HS-5 (cell line): Measurements from ENCODE around the gene HDHD3.
"Not testable (repeated sequence)": the region's sequence is repeated elsewhere in the genome, so short reads cannot be mapped to it uniquely, and the experiment has no call there.

Experiments used
- DNase-seq: peaks from one replicate; pipeline ENCODE4 v3.0.0-alpha.2; 2012; ENCODE audit warnings: low read depth

Gene HDHD3

GRCh38 chr9:113389451-113389850 is 12.7 kb upstream of the HDHD3 start:
- no peak for DNase-seq

GRCh38 chr9:113388833-113389232 is 12.0 kb upstream of the HDHD3 start:
- DNase-seq, result no peak

DNA sequence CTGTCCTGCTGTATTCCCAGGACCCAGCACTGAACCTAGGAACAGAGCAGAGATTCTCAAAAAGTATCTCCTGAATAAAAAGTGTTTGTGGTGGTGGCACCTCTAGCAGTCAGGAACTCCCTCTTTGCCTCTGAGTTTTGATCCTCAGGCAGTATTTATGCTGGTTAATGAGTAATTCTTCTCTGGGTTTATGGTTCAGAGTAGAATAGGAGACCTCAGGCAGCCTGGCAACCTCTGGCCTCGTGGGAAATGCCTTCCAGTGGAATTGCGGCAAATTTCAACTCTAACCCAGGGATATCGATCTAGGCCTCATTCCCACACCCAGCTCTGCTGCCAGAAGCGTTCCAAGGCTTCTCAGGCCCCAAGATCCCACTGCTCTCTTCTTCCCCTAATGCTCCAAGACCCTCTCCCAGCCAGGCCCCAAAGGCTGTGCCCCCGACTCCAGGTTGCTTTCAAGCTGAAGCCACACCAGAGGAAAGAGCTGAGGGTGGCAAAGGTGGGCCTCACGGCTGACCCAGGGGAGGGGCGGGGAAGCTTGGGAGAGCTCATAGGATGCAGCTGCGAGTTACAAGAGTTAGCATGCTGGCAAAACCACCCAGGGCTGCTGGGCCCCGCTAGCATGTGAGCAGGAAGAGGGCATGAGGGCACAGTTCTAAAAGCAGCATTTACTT is 10.9 kb upstream of the HDHD3 start:
- DNase-seq, result no peak

GRCh38 chr9:113386571-113387393 is 10.0 kb upstream of the HDHD3 start:
- no peak for DNase-seq

DNA sequence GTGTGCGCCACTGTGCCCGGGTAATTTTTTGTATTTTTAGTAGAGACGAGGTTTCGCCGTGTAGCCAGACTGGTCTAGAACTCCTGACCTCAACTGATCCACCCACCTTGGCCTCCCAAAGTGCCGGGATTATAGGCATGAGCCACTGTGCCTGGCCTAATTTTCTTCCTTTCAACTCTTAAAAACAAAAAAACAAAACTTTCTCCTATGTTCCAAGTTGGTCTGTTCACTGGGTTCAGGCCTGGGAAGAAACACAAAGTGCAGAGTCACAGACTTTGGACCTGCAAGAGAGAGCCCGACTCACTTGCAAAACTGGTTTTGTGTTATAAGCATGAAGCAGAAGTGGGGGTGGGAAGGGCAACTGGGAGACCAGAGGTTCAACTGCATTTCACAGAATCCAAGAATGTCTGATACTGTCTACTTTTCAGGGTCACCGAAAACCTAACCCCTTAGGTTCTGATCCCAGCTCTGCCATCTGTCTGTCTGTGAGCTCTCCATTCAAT is 5.2 kb upstream of the HDHD3 start:
- no peak for DNase-seq

- not testable (repeated sequence) for DNase-seq
These were observed 4.7 kb upstream of the HDHD3 start for GRCh38 chr9:113381441-113381840.

DNA sequence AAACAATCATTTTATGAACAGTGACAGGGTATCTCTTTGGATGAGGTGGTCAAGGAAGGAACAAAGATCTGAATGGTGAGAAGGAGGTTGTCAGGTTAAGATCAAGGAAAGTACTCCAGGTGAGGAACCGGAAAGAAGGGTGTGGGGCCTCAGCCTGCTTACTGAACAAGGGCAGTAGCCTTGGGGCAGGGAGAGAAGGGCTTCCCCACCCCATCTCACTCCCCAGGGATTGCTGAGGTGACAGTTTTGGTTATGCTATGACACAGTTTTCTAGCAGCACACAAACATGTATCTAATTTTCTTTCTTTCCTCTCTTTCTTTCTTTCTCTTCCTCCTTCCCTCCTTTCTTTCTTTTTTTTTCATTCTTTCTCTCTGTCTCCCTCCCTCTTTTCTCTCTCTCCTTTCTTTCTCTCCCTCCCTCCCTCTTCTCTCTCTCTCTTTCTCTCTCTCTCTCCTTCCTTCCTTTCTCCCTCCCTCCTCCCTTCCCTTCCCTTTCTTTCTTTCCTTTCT is 4.1 kb upstream of the HDHD3 start:
- DNase-seq, result no peak

DNA sequence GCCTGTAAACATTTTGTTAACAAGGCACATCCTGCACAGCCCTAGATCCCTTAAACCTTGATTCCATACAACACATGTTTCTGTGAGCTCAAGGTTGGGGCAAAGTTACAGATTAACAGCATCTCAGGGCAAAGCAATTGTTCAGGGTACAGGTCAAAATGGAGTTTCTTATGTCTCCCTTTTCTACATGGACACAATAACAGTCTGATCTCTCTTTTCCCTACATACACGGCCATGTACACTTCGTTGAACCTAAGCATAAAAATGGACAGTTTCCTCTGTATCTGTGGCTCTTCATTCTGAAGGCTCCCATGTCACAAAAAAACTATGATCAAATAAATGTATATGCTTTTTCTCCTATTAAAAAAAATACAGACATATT is 3.0 kb upstream of the HDHD3 start:
- DNase-seq, result not testable (repeated sequence)

DNA sequence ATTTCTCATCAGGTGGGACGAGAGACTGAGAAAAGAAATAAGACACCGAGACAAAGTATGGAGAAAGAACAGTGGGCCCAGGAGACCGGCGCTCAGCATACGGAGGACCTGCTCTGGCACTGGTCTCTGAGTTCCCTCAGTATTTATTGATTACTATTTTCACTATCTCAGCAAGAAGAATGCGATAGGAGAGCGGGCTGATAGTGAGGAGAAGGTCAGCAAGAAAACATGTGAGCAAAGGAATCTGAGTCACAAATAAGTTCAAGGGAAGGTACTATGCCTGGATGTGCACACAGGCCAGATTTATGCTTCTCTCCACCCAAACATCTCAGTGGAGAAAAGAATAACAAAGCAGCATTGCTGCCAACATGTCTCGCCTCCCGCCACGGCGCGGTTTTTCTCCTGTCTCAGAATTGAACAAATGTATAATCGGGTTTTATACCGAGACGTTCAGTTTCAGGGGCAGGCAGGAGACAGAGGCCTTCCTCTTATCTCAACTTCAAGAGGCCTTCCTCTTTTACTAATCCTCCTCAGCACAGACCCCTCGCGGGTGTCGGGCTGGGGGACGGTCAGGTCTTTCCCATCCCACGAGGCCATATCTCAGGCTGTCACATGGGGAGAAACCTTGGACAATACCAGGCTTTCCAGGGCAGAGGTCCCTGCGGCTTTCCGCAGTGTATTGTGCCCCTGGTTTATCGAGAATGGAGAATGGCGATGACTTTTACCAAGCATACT is 2.5 kb upstream of the HDHD3 start:
- not testable (repeated sequence) for DNase-seq

- DNase-seq, result no peak
These were observed 1.4 kb downstream of the HDHD3 start for GRCh38 chr9:113375057-113376023.

DNA sequence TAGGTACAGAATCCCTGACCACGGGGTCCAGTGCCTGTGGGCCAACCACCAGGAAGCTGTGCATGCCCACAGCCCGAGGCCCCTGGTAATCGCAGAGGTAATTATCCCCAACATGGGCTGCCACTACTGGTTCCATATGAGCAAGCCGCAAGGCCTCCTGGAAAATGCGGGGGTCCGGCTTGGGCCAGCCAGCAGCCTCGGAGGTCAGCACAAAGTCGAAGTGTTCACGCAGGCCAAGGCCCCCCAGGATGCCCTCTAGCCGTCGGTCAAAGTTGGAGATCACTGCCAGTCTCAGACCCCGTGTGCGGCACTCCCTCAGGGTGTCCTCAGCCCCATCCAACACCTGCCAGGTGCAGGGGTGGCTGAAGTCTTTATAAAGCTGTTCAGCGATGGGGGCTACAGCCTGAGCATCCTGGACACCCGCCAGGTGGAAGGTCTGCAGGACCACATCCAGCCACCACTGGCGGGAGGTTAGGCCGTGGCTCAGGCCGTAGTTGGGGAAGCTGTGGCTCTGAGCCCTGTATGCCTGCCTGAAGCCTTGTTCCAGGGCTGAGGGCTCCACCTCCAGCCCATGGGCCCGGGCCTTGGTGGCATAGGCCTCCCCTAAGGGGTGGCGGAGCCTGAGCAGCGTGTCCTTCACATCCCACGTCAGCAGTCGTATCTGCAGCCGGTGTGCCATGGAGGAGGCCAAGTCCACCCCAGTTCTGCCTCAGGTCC is 3.0 kb downstream of the HDHD3 start:
- DNase-seq, result no peak

DNA sequence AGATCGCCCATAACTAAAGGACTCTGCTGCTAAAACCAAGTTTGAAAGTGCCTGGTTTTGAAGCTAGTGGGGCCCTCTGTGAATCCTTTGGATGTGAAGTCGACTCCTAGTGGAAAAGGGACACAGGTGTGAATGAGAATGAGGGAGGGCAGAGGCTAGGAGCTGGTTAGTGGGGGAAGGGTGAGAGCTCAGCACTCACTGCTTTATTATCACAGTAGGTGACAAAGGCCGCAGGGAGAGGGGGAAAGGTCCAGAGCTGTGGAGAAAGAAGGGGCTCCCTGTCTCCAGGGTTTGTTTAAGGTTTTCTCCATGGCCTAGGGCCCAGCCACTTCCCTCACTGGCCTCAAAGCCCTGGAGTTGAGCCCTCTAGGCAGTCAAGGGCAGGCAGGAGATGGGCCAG is 3.5 kb downstream of the HDHD3 start:
- no peak for DNase-seq

DNA sequence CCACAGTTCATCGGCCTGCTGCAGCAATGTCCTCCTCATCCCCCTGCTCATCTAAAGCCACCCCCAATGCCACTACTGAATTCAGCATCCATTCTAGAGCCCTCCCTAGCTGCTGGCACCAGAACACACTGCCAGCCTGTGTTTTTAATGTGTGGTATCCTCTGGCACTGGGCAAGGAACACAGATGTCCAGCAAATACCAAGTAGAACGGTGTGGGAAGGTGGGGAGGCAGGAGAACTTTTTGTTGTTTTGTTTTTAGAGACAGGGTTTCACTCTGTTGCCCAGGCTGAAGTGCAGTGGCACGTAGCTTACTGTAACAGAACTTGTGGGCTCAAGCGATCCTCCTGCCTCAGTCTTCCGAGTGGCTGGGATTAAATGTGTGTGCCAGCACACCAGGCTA is 4.7 kb downstream of the HDHD3 start:
- no peak for DNase-seq

- no peak for DNase-seq
These were observed 5.9 kb downstream of the HDHD3 start for GRCh38 chr9:113370806-113371325.

DNA sequence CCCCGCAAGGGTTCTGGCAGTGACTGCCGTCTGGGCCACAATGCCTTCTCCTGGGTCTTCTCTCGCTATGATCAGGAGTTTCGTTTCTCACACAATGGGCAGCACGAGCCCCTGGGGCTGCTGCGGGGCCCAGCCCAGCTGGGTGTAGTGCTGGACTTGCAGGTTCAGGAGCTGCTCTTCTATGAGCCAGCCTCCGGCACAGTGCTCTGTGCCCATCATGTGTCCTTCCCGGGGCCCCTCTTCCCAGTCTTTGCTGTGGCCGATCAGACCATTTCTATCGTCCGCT is 7.0 kb downstream of the HDHD3 start:
- no peak for DNase-seq

- DNase-seq, result no peak
These were observed 7.6 kb downstream of the HDHD3 start for GRCh38 chr9:113368982-113369854.

- DNase-seq, result no peak
These were observed 8.3 kb downstream of the HDHD3 start for GRCh38 chr9:113368348-113368981.

GRCh38 chr9:113365652-113366051 is 11.1 kb downstream of the HDHD3 start:
- not testable (repeated sequence) for DNase-seq

- no peak for DNase-seq
These were observed 11.8 kb downstream of the HDHD3 start for GRCh38 chr9:113364951-113365350.
